HepG2 (cell line): ENCODE data around the gene NOP9. TPM values are rescaled to one million over a fixed set of nuclear protein-coding genes. Genes with fewer than 3 reads are reported as not detected.

Experiments used
- NFIB ChIP-seq: sonication (generic); formaldehyde crosslinking; IDR thresholded peaks from 2 replicates; pipeline ENCODE4 v1.9.0; 2021; ENCODE audit warnings: missing genetic modification reagents, mild to moderate bottlenecking, borderline replicate concordance
- RFXAP ChIP-seq: sonication (generic); formaldehyde crosslinking; IDR thresholded peaks from 2 replicates; pipeline ENCODE4 v1.4.0; 2020; ENCODE audit warnings: missing genetic modification reagents, borderline replicate concordance
- ZNF224 ChIP-seq: sonication (generic); formaldehyde crosslinking; IDR thresholded peaks from 2 replicates; pipeline ENCODE4 v1.5.0; 2020; ENCODE audit warnings: mild to moderate bottlenecking, missing genetic modification reagents
- ZNF335 ChIP-seq: sonication (generic); formaldehyde crosslinking; IDR thresholded peaks from 2 replicates; pipeline ENCODE4 v1.4.0; 2020; ENCODE audit warnings: missing genetic modification reagents
- ZNF446 ChIP-seq: sonication (generic); formaldehyde crosslinking; IDR thresholded peaks from 2 replicates; pipeline ENCODE4 v1.5.0; 2020; ENCODE audit warnings: mild to moderate bottlenecking, missing genetic modification reagents
- ZNF501 ChIP-seq: sonication (generic); formaldehyde crosslinking; IDR thresholded peaks from 2 replicates; pipeline ENCODE4 v1.5.1; 2020; ENCODE audit warnings: mild to moderate bottlenecking, moderate library complexity, missing genetic modification reagents
- ZNF781 ChIP-seq: sonication (generic); formaldehyde crosslinking; IDR thresholded peaks from 2 replicates; pipeline ENCODE4 v1.5.1; 2020; ENCODE audit warnings: borderline replicate concordance, mild to moderate bottlenecking, missing genetic modification reagents; ENCODE audit errors: not compliant biosample characterization
- ZSCAN22 ChIP-seq: sonication (generic); formaldehyde crosslinking; IDR thresholded peaks from 2 replicates; pipeline ENCODE4 v1.4.0; 2020; ENCODE audit warnings: mild to moderate bottlenecking, missing genetic modification reagents
- polyA plus RNA-seq, 8 experiments: library from polyadenylated mRNA; depleted of rRNA in 3 of 8; stranded (reverse) in 7 of 8; unstranded in 1 of 8; fragments of >200 nt; fragmentation: Illumina TruSeq in 4 of 8; extraction: Trizol in 4 of 8; gene quantifications; 2 replicates each; pipeline versions ENCODE4 v1.2.1 to v1.2.3, GENCODE V29; 2011 to 2016; ENCODE audit warnings: low read depth in 4 of 8, missing spikeins in 1 of 8, mixed read lengths in 1 of 8; ENCODE audit not compliant: insufficient read depth in 1 of 8
- total RNA-seq, 5 experiments: library from RNA; depleted of rRNA; stranded (reverse); fragments of >200 nt; fragmentation: Illumina TruSeq; extraction: Trizol; gene quantifications; 2 replicates each; pipeline ENCODE4 v1.2.3, GENCODE V29; 2016; ENCODE audit warnings: low read depth in 1 of 5
- TF ChIP-seq, protein P1 (sequence below): sonication (generic); formaldehyde crosslinking; IDR thresholded peaks from 2 replicates; pipeline ENCODE4 v1.4.0; 2020; ENCODE audit warnings: missing genetic modification reagents, borderline replicate concordance
- TF ChIP-seq, protein P2 (sequence below): sonication (generic); formaldehyde crosslinking; IDR thresholded peaks from 2 replicates; pipeline ENCODE4 v1.4.0; 2020; ENCODE audit warnings: missing genetic modification reagents, borderline replicate concordance
- TF ChIP-seq, protein P3 (sequence below): sonication (generic); formaldehyde crosslinking; IDR thresholded peaks from 2 replicates; pipeline ENCODE4 v1.4.0; 2020; ENCODE audit warnings: missing genetic modification reagents, low read depth, mild to moderate bottlenecking, borderline replicate concordance
- TF ChIP-seq, protein P4 (sequence below): sonication (generic); formaldehyde crosslinking; IDR thresholded peaks from 2 replicates; pipeline ENCODE4 v1.4.0; 2020; ENCODE audit warnings: mild to moderate bottlenecking, missing genetic modification reagents

Gene NOP9
- total and polyA plus RNA-seq, 2 of the 13 experiments (the other 11 are each of a cell fraction or from before 2014, with no cell fraction given) = 24.5 to 61.6 TPM

DNA sequence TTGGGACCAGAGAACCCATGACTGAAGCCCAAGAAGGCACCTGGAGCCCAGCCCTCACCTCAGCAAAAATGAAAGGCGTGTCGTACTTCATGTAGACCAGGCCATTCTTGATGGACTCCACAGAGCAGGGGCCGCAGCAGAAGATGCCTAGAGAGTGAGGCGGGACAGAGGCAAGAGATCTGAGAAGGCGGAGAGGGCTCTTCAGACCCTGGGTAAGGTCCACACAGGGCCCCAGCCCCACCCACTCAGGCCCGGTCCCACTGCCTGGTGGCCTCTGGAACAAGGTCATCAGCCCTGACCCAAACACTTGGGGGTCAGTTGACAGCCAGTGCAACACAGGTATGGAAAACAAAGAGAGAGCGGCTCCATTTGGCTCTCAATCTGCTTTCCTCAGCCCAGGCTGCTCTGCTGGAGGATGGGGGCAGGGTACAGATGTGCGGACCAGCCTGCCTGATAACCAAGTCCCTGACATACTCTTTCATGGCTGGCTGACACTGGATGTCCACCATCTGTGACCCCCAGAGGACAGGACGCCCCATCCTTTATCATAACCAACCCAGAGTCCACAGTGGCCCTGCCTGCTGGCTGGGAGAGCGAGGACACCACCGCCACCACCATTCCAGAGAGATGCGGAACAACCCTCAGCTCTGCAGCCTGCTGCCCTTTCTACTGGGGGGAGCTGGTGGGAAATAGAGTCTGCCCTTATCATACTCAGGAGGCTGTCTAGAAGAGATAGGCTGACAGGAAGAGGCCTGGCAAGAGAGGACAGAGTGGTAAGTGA is 43.5 kb upstream of the NOP9 start (continued):
- no peak for TF ChIP-seq ZNF781 (CRISPR knock-in tag)
- no peak for TF ChIP-seq ZNF335 (CRISPR knock-in tag)
- TF ChIP-seq ZNF446 (CRISPR knock-in tag) = peak; percentile 61
- TF ChIP-seq NFIB = 0 out of 2 replicates have a peak, but pooled peaks have one; percentile 54
- TF ChIP-seq, protein P1, sequence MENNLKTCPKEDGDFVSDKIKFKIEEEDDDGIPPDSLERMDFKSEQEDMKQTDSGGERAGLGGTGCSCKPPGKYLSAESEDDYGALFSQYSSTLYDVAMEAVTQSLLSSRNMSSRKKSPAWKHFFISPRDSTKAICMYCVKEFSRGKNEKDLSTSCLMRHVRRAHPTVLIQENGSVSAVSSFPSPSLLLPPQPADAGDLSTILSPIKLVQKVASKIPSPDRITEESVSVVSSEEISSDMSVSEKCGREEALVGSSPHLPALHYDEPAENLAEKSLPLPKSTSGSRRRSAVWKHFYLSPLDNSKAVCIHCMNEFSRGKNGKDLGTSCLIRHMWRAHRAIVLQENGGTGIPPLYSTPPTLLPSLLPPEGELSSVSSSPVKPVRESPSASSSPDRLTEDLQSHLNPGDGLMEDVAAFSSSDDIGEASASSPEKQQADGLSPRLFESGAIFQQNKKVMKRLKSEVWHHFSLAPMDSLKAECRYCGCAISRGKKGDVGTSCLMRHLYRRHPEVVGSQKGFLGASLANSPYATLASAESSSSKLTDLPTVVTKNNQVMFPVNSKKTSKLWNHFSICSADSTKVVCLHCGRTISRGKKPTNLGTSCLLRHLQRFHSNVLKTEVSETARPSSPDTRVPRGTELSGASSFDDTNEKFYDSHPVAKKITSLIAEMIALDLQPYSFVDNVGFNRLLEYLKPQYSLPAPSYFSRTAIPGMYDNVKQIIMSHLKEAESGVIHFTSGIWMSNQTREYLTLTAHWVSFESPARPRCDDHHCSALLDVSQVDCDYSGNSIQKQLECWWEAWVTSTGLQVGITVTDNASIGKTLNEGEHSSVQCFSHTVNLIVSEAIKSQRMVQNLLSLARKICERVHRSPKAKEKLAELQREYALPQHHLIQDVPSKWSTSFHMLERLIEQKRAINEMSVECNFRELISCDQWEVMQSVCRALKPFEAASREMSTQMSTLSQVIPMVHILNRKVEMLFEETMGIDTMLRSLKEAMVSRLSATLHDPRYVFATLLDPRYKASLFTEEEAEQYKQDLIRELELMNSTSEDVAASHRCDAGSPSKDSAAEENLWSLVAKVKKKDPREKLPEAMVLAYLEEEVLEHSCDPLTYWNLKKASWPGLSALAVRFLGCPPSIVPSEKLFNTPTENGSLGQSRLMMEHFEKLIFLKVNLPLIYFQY (CRISPR knock-in tag) = peak; percentile 91; the same call in 1 of the 2 replicates
- no peak for TF ChIP-seq ZSCAN22 (CRISPR knock-in tag)
- peak; percentile 35; the same call in 1 of the 2 replicates for TF ChIP-seq ZNF501 (CRISPR knock-in tag)
- TF ChIP-seq, protein P2, sequence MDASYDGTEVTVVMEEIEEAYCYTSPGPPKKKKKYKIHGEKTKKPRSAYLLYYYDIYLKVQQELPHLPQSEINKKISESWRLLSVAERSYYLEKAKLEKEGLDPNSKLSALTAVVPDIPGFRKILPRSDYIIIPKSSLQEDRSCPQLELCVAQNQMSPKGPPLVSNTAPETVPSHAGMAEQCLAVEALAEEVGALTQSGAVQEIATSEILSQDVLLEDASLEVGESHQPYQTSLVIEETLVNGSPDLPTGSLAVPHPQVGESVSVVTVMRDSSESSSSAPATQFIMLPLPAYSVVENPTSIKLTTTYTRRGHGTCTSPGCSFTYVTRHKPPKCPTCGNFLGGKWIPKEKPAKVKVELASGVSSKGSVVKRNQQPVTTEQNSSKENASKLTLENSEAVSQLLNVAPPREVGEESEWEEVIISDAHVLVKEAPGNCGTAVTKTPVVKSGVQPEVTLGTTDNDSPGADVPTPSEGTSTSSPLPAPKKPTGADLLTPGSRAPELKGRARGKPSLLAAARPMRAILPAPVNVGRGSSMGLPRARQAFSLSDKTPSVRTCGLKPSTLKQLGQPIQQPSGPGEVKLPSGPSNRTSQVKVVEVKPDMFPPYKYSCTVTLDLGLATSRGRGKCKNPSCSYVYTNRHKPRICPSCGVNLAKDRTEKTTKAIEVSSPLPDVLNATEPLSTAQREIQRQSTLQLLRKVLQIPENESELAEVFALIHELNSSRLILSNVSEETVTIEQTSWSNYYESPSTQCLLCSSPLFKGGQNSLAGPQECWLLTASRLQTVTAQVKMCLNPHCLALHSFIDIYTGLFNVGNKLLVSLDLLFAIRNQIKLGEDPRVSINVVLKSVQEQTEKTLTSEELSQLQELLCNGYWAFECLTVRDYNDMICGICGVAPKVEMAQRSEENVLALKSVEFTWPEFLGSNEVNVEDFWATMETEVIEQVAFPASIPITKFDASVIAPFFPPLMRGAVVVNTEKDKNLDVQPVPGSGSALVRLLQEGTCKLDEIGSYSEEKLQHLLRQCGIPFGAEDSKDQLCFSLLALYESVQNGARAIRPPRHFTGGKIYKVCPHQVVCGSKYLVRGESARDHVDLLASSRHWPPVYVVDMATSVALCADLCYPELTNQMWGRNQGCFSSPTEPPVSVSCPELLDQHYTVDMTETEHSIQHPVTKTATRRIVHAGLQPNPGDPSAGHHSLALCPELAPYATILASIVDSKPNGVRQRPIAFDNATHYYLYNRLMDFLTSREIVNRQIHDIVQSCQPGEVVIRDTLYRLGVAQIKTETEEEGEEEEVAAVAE (CRISPR knock-in tag) = no peak
- TF ChIP-seq, protein P3, sequence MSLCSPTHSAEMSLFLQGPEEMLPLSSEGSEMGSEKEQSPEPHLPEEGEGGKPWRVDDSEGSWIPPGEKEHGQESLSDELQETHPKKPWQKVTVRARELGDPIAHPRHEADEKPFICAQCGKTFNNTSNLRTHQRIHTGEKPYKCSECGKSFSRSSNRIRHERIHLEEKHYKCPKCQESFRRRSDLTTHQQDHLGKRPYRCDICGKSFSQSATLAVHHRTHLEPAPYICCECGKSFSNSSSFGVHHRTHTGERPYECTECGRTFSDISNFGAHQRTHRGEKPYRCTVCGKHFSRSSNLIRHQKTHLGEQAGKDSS (CRISPR knock-in tag) = no peak
- TF ChIP-seq ZNF224 (CRISPR knock-in tag) = no peak
- TF ChIP-seq, protein P4, sequence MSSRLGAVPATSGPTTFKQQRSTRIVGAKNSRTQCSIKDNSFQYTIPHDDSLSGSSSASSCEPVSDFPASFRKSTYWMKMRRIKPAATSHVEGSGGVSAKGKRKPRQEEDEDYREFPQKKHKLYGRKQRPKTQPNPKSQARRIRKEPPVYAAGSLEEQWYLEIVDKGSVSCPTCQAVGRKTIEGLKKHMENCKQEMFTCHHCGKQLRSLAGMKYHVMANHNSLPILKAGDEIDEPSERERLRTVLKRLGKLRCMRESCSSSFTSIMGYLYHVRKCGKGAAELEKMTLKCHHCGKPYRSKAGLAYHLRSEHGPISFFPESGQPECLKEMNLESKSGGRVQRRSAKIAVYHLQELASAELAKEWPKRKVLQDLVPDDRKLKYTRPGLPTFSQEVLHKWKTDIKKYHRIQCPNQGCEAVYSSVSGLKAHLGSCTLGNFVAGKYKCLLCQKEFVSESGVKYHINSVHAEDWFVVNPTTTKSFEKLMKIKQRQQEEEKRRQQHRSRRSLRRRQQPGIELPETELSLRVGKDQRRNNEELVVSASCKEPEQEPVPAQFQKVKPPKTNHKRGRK (CRISPR knock-in tag) = no peak
- no peak; the same call in 1 of the 2 replicates for TF ChIP-seq RFXAP (CRISPR knock-in tag)
